Kidney (tissue), 14 donors: ENCODE measurements around the gene HRAS. TPM values are rescaled to one million over a fixed set of nuclear protein-coding genes. Genes with fewer than 3 reads are reported as not detected.

ENCODE experiments used
- DNase-seq, 5 donors: peaks; one replicate each; pipeline ENCODE4 v3.0.0-alpha.2; 2013 to 2020
- FAIRE-seq: peaks from 2 replicates; lab custom pipeline; 2012; peaks lifted over from hg19 to GRCh38; lab: Jason Lieb, UNC
- H3K27ac ChIP-seq, 2 donors: one replicate each; pipeline ENCODE4 v1.7.0; 2013; ENCODE audit warnings: low read depth in 2 of 2, low read length in 2 of 2, inconsistent platforms in 1 of 2
- H3K27me3 ChIP-seq: one replicate; pipeline ENCODE4 v1.7.1; 2013; ENCODE audit warnings: low read length, inconsistent platforms; ENCODE audit not compliant: control insufficient read depth, insufficient read depth
- H3K36me3 ChIP-seq, 3 donors: one replicate each; pipeline versions ENCODE4 v1.7.0 to v1.7.1; 2013; ENCODE audit warnings: low read length in 3 of 3, control low read depth in 1 of 3, inconsistent platforms in 1 of 3; ENCODE audit not compliant: insufficient read depth in 3 of 3, control insufficient read depth in 2 of 3
- H3K4me1 ChIP-seq, 3 donors: one replicate each; pipeline versions ENCODE4 v1.7.0 to v1.7.1; 2013; ENCODE audit warnings: low read length in 3 of 3, inconsistent platforms in 1 of 3, low read depth in 1 of 3; ENCODE audit not compliant: control insufficient read depth in 2 of 3, insufficient read depth in 2 of 3
- H3K4me3 ChIP-seq, 3 donors: one replicate each; pipeline versions ENCODE4 v1.7.0 to v1.8.1; 2013; ENCODE audit warnings: low read length in 3 of 3, control low read depth in 1 of 3, inconsistent platforms in 1 of 3
- H3K9ac ChIP-seq, 3 donors: one replicate each; pipeline versions ENCODE4 v1.7.0 to v1.7.1; 2013; ENCODE audit warnings: low read length in 3 of 3, control low read depth in 1 of 3, inconsistent platforms in 1 of 3
- H3K9me3 ChIP-seq, 3 donors: one replicate each; pipeline versions ENCODE4 v1.7.0 to v1.7.1; 2013; ENCODE audit warnings: low read length in 3 of 3, control low read depth in 1 of 3, inconsistent platforms in 1 of 3; ENCODE audit not compliant: control insufficient read depth in 2 of 3, insufficient read depth in 1 of 3
- intact Hi-C: fragments of 100-400 bp; cut with DNase I; formaldehyde crosslinking; loops from one replicate; pipeline ENCODE4 v1.11.1; 2022
- microRNA-seq: library from miRNA; unstranded; fragments of <30 nt; microRNA quantifications from one replicate; pipeline ENCODE4 v1.2.0, GENCODE V29; 2020
- polyA plus RNA-seq: library from polyadenylated mRNA; stranded (reverse); fragments of 350-450 nt; fragmentation: Illumina TruSeq; extraction: RNeasy Lipid Tissue Mini Kit (QIAGEN cat#74804); gene quantifications from one replicate; pipeline ENCODE4 v1.2.3, GENCODE V29; 2014; ENCODE audit warnings: low read depth, low replicate concordance; ENCODE audit not compliant: insufficient read depth
- total RNA-seq: library from RNA; stranded (reverse); fragmentation: NEBNext Ultra II Directional; extraction: Animal tissue kit (Norgen Biotek cat#: 25700); gene quantifications from one replicate; pipeline ENCODE4 v1.2.1, GENCODE V29; 2021
- TF ChIP-seq, protein P1 (sequence below): IDR thresholded peaks from 3 replicates; pipeline ENCODE4 v1.5.1; 2012; ENCODE audit warnings: mild to moderate bottlenecking, moderate library complexity, borderline replicate concordance; ENCODE audit not compliant: insufficient read depth; ENCODE audit errors: extremely low read depth
- donor health status: control.
- donor health status: control.
- donor health status: control.
- donor health status: control.
- donor health status: control.
- donor health status: DM: yes; HTN: yes; CAD: no.
- donor health status: Normal renal cell carcinoma (clear cell type).

HRAS gene
- total and polyA plus RNA-seq, 2 donors from 2014 or later: 66.1 to 100 TPM

GRCh38 chr11:484616-485015, 50.8 kb downstream of the HRAS start:
- FAIRE-seq (no peak), DNase-seq (no peak)
- TF ChIP-seq, protein P1, sequence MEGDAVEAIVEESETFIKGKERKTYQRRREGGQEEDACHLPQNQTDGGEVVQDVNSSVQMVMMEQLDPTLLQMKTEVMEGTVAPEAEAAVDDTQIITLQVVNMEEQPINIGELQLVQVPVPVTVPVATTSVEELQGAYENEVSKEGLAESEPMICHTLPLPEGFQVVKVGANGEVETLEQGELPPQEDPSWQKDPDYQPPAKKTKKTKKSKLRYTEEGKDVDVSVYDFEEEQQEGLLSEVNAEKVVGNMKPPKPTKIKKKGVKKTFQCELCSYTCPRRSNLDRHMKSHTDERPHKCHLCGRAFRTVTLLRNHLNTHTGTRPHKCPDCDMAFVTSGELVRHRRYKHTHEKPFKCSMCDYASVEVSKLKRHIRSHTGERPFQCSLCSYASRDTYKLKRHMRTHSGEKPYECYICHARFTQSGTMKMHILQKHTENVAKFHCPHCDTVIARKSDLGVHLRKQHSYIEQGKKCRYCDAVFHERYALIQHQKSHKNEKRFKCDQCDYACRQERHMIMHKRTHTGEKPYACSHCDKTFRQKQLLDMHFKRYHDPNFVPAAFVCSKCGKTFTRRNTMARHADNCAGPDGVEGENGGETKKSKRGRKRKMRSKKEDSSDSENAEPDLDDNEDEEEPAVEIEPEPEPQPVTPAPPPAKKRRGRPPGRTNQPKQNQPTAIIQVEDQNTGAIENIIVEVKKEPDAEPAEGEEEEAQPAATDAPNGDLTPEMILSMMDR: no peak
- no peak overlapping the region for H3K4me3 ChIP-seq
- H3K9me3 ChIP-seq: no peaks in the 10 kb centered on the region
- intact Hi-C loops: no loop called here
- no peak overlapping the region for H3K9ac ChIP-seq
- H3K4me1 ChIP-seq: no peaks in the 10 kb centered on the region
- H3K27me3 ChIP-seq: no peaks in the 10 kb centered on the region
- H3K36me3 ChIP-seq: peaks cover 0 to 4% (median 0%) of the 10 kb centered on the region in 3 donors
- no peak overlapping the region for H3K27ac ChIP-seq

Small RNA genes within 50 kb of the gene (microRNA-seq; reads per million reads assigned to microRNA genes)
- gene MIR210: 118 reads per million, percentile 54 among the genes with 10 or more reads in this experiment

Other genes starting within 250 kb of the HRAS start
- 64.1 TPM for gene PGGHG, start 246.4 kb downstream of the HRAS start, total RNA-seq
- gene PGGHG, start 246.4 kb downstream of the HRAS start, polyA plus RNA-seq: 16.1 TPM
- gene IFITM5, start 236.1 kb downstream of the HRAS start, total RNA-seq: not detected
- not detected for gene IFITM5, start 236.1 kb downstream of the HRAS start, polyA plus RNA-seq
- 1,111 TPM for gene IFITM2, start 227.8 kb downstream of the HRAS start, total RNA-seq
- 814 TPM for gene IFITM2, start 227.8 kb downstream of the HRAS start, polyA plus RNA-seq
- 440 TPM for gene IFITM1, start 221.5 kb downstream of the HRAS start, total RNA-seq
- gene IFITM1, start 221.5 kb downstream of the HRAS start, polyA plus RNA-seq: 248 TPM
- gene IFITM3, start 214.7 kb downstream of the HRAS start, total RNA-seq: 1,286 TPM
- 1,281 TPM for gene IFITM3, start 214.7 kb downstream of the HRAS start, polyA plus RNA-seq
- gene B4GALNT4, start 166.1 kb downstream of the HRAS start, total RNA-seq: 1.4 TPM
- 0.82 TPM for gene B4GALNT4, start 166.1 kb downstream of the HRAS start, polyA plus RNA-seq
- 3.6 TPM for gene PKP3, start 141.4 kb downstream of the HRAS start, total RNA-seq
- 1.9 TPM for gene PKP3, start 141.4 kb downstream of the HRAS start, polyA plus RNA-seq
- gene SIGIRR, start 120.6 kb downstream of the HRAS start, total RNA-seq: 89.1 TPM
- gene SIGIRR, start 120.6 kb downstream of the HRAS start, polyA plus RNA-seq: 181 TPM
- 21.8 TPM for gene ANO9, start 93.6 kb downstream of the HRAS start, total RNA-seq
- gene ANO9, start 93.6 kb downstream of the HRAS start, polyA plus RNA-seq: 11.3 TPM
- 28.5 TPM for gene PTDSS2, start 85.3 kb downstream of the HRAS start, total RNA-seq
- 37.7 TPM for gene PTDSS2, start 85.3 kb downstream of the HRAS start, polyA plus RNA-seq
- gene RNH1, start 28.3 kb downstream of the HRAS start, total RNA-seq: 191 TPM
- 171 TPM for gene RNH1, start 28.3 kb downstream of the HRAS start, polyA plus RNA-seq
- 7.7 TPM for gene LRRC56, start 2.0 kb upstream of the HRAS start, total RNA-seq
- gene LRRC56, start 2.0 kb upstream of the HRAS start, polyA plus RNA-seq: 1.2 TPM
- gene LMNTD2, start 25.2 kb upstream of the HRAS start, total RNA-seq: 8.0 TPM
- gene LMNTD2, start 25.2 kb upstream of the HRAS start, polyA plus RNA-seq: 6.2 TPM
- 106 TPM for gene RASSF7, start 25.4 kb upstream of the HRAS start, total RNA-seq
- gene RASSF7, start 25.4 kb upstream of the HRAS start, polyA plus RNA-seq: 108 TPM
- gene PHRF1, start 40.9 kb upstream of the HRAS start, total RNA-seq: 30.9 TPM
- 7.5 TPM for gene PHRF1, start 40.9 kb upstream of the HRAS start, polyA plus RNA-seq
- gene IRF7, start 80.4 kb upstream of the HRAS start, total RNA-seq: 36.7 TPM
- 21.5 TPM for gene IRF7, start 80.4 kb upstream of the HRAS start, polyA plus RNA-seq
- gene CDHR5, start 89.4 kb upstream of the HRAS start, total RNA-seq: 7.0 TPM
- 45.6 TPM for gene CDHR5, start 89.4 kb upstream of the HRAS start, polyA plus RNA-seq
- not detected for gene SCT, start 91.6 kb upstream of the HRAS start, total RNA-seq
- not detected for gene SCT, start 91.6 kb upstream of the HRAS start, polyA plus RNA-seq
- 1.1 TPM for gene DRD4, start 101.7 kb upstream of the HRAS start, total RNA-seq
- gene DRD4, start 101.7 kb upstream of the HRAS start, polyA plus RNA-seq: 0.47 TPM
- 54.5 TPM for gene DEAF1, start 159.6 kb upstream of the HRAS start, total RNA-seq
- gene DEAF1, start 159.6 kb upstream of the HRAS start, polyA plus RNA-seq: 30.2 TPM
- 38.6 TPM for gene TMEM80, start 160.2 kb upstream of the HRAS start, total RNA-seq
- 36.2 TPM for gene TMEM80, start 160.2 kb upstream of the HRAS start, polyA plus RNA-seq
- 287 TPM for gene EPS8L2, start 170.7 kb upstream of the HRAS start, total RNA-seq
- 199 TPM for gene EPS8L2, start 170.7 kb upstream of the HRAS start, polyA plus RNA-seq
- 175 TPM for gene TALDO1, start 211.9 kb upstream of the HRAS start, total RNA-seq
- gene TALDO1, start 211.9 kb upstream of the HRAS start, polyA plus RNA-seq: 312 TPM
- 66.2 TPM for gene GATD1, start 241.9 kb upstream of the HRAS start, total RNA-seq
- 38.3 TPM for gene GATD1, start 241.9 kb upstream of the HRAS start, polyA plus RNA-seq